ENCODE data around the gene CIB4.

CIB4 gene

DNA sequence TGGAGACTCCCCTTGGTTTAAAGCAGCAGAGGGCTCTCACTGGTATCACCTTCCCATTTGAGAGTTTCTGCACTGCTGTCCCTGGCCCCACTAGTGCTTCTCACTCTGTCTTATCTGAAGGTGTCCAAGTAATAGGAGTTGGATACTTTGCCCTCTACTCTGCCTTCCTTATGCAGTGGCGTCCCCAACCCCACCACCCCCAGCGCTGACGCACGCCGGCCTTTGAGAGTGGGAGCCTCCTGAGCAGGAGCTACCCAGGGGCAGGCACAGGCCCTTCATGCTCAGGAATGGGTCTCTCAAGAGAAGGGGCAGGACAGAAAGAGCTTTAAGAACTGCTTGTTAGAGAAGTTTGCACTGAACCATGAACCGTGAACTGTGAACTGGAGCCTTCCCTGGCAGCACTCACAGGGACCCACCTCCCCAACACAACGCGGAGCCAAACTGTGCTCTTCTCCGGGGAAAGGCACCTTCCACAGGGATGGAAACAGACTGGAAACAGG lies 3.3 kb downstream of the CIB4 start:
- H3K27ac ChIP-seq: no peak overlapping the region
- H3K4me3 ChIP-seq (ENCODE audit: low read depth, low read length): no peak overlapping the region
- H3K27me3 ChIP-seq (replicated peaks): peaks cover 9% of the 10 kb centered on the region
- in situ Hi-C loops (cut with HindIII; ENCODE audit: low pct_ligation_motif_present, low sequenced_read_pairs): no loop called here
- no peaks in the 10 kb centered on the region for H3K36me3 ChIP-seq (replicated peaks)
- DNase-seq: no peak
- TF ChIP-seq, protein P1, sequence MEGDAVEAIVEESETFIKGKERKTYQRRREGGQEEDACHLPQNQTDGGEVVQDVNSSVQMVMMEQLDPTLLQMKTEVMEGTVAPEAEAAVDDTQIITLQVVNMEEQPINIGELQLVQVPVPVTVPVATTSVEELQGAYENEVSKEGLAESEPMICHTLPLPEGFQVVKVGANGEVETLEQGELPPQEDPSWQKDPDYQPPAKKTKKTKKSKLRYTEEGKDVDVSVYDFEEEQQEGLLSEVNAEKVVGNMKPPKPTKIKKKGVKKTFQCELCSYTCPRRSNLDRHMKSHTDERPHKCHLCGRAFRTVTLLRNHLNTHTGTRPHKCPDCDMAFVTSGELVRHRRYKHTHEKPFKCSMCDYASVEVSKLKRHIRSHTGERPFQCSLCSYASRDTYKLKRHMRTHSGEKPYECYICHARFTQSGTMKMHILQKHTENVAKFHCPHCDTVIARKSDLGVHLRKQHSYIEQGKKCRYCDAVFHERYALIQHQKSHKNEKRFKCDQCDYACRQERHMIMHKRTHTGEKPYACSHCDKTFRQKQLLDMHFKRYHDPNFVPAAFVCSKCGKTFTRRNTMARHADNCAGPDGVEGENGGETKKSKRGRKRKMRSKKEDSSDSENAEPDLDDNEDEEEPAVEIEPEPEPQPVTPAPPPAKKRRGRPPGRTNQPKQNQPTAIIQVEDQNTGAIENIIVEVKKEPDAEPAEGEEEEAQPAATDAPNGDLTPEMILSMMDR (IDR thresholded peaks at IDR 0.05; ENCODE audit: low read depth, low read length, missing control alignments): no peak

DNA sequence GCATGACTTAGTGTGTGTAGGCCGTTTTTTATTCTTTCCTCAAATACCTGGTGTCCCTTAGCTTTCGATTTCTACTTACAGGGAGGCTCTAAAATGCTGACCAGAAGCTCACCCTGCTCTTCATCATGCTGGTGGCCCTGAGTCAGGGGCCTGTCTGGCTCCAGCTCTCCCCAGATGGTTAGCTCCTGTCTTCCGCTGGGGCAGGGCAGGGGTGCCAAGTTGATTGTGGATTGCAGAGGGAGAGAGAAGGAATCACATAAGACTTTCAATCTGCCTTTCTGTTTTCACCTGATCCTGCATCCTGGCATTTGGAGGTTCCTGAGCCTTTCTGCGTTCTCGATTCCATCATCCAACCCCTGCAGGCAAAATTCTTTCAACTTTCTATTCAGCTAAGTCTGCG lies 4.2 kb downstream of the CIB4 start:
- in situ Hi-C loops (cut with HindIII; ENCODE audit: low pct_ligation_motif_present, low sequenced_read_pairs): no loop called here
- peaks cover 9% of the 10 kb centered on the region for H3K27me3 ChIP-seq (replicated peaks)
- H3K4me3 ChIP-seq (ENCODE audit: low read depth, low read length): no peak overlapping the region
- TF ChIP-seq, protein P1 (IDR thresholded peaks at IDR 0.05; ENCODE audit: low read depth, low read length, missing control alignments): no peak
- H3K27ac ChIP-seq: no peak overlapping the region
- no peaks in the 10 kb centered on the region for H3K36me3 ChIP-seq (replicated peaks)
- no peak for DNase-seq

DNA sequence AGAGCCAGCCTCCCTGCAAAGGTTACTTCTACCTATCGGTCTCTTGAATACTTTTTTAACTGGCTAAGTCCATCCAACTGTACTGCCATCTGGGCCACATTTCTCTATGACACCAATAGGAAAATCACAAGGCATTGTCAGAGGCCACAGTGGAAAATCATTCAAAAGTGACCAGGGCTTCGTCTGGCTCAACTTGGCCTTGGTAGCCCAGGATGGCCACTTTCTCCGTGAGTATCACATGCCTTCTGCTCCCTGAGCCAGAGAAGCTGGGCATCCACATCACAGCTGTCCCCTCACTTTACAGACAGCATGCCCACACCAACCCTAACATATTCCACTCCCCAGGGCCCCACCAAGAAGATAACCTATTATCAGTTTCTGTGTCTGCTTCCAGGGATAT lies 5.8 kb downstream of the CIB4 start:
- DNase-seq: no peak
- in situ Hi-C loops (cut with HindIII; ENCODE audit: low pct_ligation_motif_present, low sequenced_read_pairs): no loop called here
- Histone ChIP-seq H3K27ac (no peak overlapping the region), H3K4me3 (ENCODE audit: low read depth, low read length) (no peak overlapping the region), H3K27me3 (replicated peaks) (peaks cover 9% of the 10 kb centered on the region), H3K36me3 (replicated peaks) (no peaks in the 10 kb centered on the region)
- TF ChIP-seq, protein P1 (IDR thresholded peaks at IDR 0.05; ENCODE audit: low read depth, low read length, missing control alignments): no peak

DNA sequence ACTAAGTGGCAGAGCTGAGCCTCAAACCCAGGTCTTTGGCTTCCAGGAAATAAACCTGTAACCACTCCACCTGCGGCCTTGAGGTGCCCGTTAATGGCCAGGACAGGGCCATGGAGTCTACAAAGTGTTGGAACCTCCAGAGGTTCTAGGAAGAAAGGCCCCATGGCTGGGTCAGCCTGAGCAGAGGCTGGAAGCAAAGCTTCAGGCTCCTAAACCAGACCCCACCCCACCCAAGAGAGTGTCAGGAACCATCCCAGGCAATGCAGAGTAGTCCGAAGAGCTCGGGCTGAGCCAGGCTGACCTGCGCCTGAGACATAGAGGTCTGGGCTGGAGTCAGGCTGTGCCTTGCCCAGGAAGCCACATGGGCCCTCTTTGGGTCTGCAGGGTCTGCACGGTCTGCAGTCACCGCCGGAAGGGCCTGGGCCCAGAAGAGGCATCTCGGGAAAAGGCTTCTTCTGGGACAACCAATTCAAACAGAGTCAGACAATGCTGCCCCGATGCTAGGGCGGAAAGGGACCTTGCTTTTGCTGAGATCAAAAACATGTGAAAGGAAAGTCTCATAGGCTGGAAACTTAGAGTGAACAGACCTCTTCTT lies 6.4 kb downstream of the CIB4 start:
- in situ Hi-C loops (cut with HindIII; ENCODE audit: low pct_ligation_motif_present, low sequenced_read_pairs): no loop called here
- H3K36me3 ChIP-seq (replicated peaks): no peaks in the 10 kb centered on the region

DNA sequence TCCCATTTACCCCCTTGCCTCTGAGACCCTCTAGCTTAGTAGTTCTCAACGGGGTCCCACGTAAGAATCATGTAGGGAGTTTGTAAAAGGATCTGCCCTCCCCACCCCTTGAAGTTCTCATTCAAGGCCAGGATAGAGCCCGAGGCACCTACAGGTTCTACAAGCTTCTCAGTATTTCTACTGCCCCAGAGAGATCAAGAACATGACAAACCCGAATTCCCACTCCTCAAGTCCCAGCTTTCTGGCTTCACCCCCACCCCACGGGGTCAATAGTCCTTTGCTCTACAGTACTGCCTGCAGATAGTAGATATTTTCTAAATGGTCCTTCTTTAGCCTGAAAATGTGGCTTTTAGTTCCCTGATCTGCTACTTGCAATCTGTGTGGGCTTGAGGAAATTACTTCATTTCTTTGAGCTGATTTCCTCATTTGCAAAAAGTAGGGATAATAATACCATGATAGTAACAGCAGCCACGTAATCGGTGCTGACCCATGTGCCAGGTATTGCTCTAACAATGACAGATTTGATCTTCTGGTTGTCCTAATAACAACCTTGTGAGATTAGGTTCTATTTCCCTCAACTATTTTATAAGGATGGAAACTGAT lies 7.1 kb downstream of the CIB4 start:
- no peak overlapping the region for H3K27ac ChIP-seq
- no peak overlapping the region for H3K4me3 ChIP-seq (ENCODE audit: low read depth, low read length)
- in situ Hi-C loops (cut with HindIII; ENCODE audit: low pct_ligation_motif_present, low sequenced_read_pairs): no loop called here
- TF ChIP-seq, protein P1 (IDR thresholded peaks at IDR 0.05; ENCODE audit: low read depth, low read length, missing control alignments): no peak
- peaks cover 9% of the 10 kb centered on the region for H3K27me3 ChIP-seq (replicated peaks)
- DNase-seq: no peak
- no peaks in the 10 kb centered on the region for H3K36me3 ChIP-seq (replicated peaks)

More for the DNA sequence above, 6.4 kb downstream of the CIB4 start:
- H3K27me3 ChIP-seq (replicated peaks): peaks cover 9% of the 10 kb centered on the region
- no peak for DNase-seq
- H3K4me3 ChIP-seq (ENCODE audit: low read depth, low read length): no peak overlapping the region
- H3K27ac ChIP-seq: no peak overlapping the region
- TF ChIP-seq, protein P1 (IDR thresholded peaks at IDR 0.05; ENCODE audit: low read depth, low read length, missing control alignments): no peak
